ENCODE data around the gene FBLN1. TPM values are rescaled to one million over a fixed set of nuclear protein-coding genes. Genes with fewer than 3 reads are reported as not detected.
A peak's percentile ranks its signal among the peaks of the same experiment; 100 is the strongest.

The FBLN1 gene
- total and polyA plus RNA-seq, 9 donors = 62.7 to 394 (median 189) TPM

- DNase-seq = no peak
- no peaks in the 10 kb centered on the region for H3K27me3 ChIP-seq
- no peak overlapping the region for H3K4me3 ChIP-seq
- no peak overlapping the region for H3K27ac ChIP-seq
- intact Hi-C loops (cut with DNase I) = loop anchor here in 1 of 4 donors (10.0 kb wide), 1 partner anchor 53 kb away; no protein-coding TSS in a partner anchor
- TF ChIP-seq EP300 (IDR thresholded peaks at IDR 0.05) = no peak
- no peak for TF ChIP-seq POLR2A (IDR thresholded peaks at IDR 0.05)
- no peaks in the 10 kb centered on the region for H3K36me3 ChIP-seq
- no peaks in the 10 kb centered on the region for H3K9me3 ChIP-seq
- H3K4me1 ChIP-seq (ENCODE audit: insufficient read depth) = peaks cover 13% of the 10 kb centered on the region
- 92 to 97% (median 96%) methylated on average over 6 of the region's 6 CpGs for WGBS, 3 donors
Measured at GRCh38 chr22:45507798-45508197, 5.1 kb downstream of the FBLN1 start.

GRCh38 chr22:45508814-45509213 lies 6.1 kb downstream of the FBLN1 start:
- Histone ChIP-seq H3K4me1 (ENCODE audit: insufficient read depth) (peaks cover 13% of the 10 kb centered on the region), H3K27me3 (no peaks in the 10 kb centered on the region), H3K9me3 (no peaks in the 10 kb centered on the region), H3K36me3 (no peaks in the 10 kb centered on the region), H3K4me3 (no peak overlapping the region), H3K27ac (no peak overlapping the region)
- intact Hi-C loops (cut with DNase I) = loop anchor here in 1 of 4 donors (10.0 kb wide), 1 partner anchor 54 kb away; no protein-coding TSS in a partner anchor
- DNase-seq = no peak
- TF ChIP-seq EP300 (IDR thresholded peaks at IDR 0.05) = no peak
- TF ChIP-seq CTCF (IDR thresholded peaks at IDR 0.05) = no peak
- TF ChIP-seq POLR2A (IDR thresholded peaks at IDR 0.05) = no peak
- 94 to 97% (median 96%) methylated on average over 4 of the region's 4 CpGs for WGBS, 3 donors

GRCh38 chr22:45510376-45511232 lies 7.9 kb downstream of the FBLN1 start:
- no peak for DNase-seq
- intact Hi-C loops (cut with DNase I) = loop anchor here in 2 of 4 donors (5.0 kb wide), 2 partner anchors 37 to 42 kb away; no protein-coding TSS in a partner anchor
- Histone ChIP-seq H3K4me1 (ENCODE audit: insufficient read depth) (peaks cover 12% of the 10 kb centered on the region), H3K9me3 (no peaks in the 10 kb centered on the region), H3K36me3 (no peaks in the 10 kb centered on the region), H3K27ac (peak overlapping the region; percentile 19 to 32), H3K27me3 (no peaks in the 10 kb centered on the region), H3K4me3 (no peak overlapping the region)
- WGBS, 3 donors = 62 to 66% (median 62%) methylated on average over 14 of the region's 14 CpGs
- TF ChIP-seq EP300 (IDR thresholded peaks at IDR 0.05) = no peak
- no peak for TF ChIP-seq CTCF (IDR thresholded peaks at IDR 0.05)
- TF ChIP-seq POLR2A (IDR thresholded peaks at IDR 0.05) = no peak

GRCh38 chr22:45511847-45512261 lies 9.2 kb downstream of the FBLN1 start:
- TF ChIP-seq POLR2A (IDR thresholded peaks at IDR 0.05) (no peak), EP300 (IDR thresholded peaks at IDR 0.05) (no peak), CTCF (IDR thresholded peaks at IDR 0.05) (no peak)
- DNase-seq = peak; percentile 77 to 89 (median 85)
- Histone ChIP-seq H3K4me1 (ENCODE audit: insufficient read depth) (peaks cover 22% of the 10 kb centered on the region), H3K4me3 (no peak overlapping the region), H3K9me3 (no peaks in the 10 kb centered on the region), H3K36me3 (no peaks in the 10 kb centered on the region), H3K27ac (peak overlapping the region in 1 of 2 donors; percentile 67), H3K27me3 (no peaks in the 10 kb centered on the region)
- intact Hi-C loops (cut with DNase I) = loop anchor here in 2 of 4 donors (5.0 kb wide), 2 partner anchors 35 to 40 kb away; no protein-coding TSS in a partner anchor
- 0 to 11% (median 6%) methylated on average over 8 of the region's 8 CpGs for WGBS, 3 donors
